ENCODE data around the gene CORO2B.

The CORO2B gene

GRCh38 chr15:68548364-68548763, 30.4 kb upstream of the CORO2B start:
- no peak overlapping the region for H3K27ac ChIP-seq
- H3K4me3 ChIP-seq (ENCODE audit: low read depth, low read length) = no peak overlapping the region
- DNase-seq = no peak
- H3K36me3 ChIP-seq (replicated peaks) = no peaks in the 10 kb centered on the region
- H3K27me3 ChIP-seq (replicated peaks) = no peaks in the 10 kb centered on the region
- in situ Hi-C loops (cut with HindIII; ENCODE audit: low pct_ligation_motif_present, low sequenced_read_pairs) = no loop called here
- TF ChIP-seq CTCF (IDR thresholded peaks at IDR 0.05; ENCODE audit: low read depth, low read length, missing control alignments) = no peak

GRCh38 chr15:68550004-68550403, 28.8 kb upstream of the CORO2B start:
- TF ChIP-seq CTCF (IDR thresholded peaks at IDR 0.05; ENCODE audit: low read depth, low read length, missing control alignments) = no peak
- H3K27me3 ChIP-seq (replicated peaks) = no peaks in the 10 kb centered on the region
- in situ Hi-C loops (cut with HindIII; ENCODE audit: low pct_ligation_motif_present, low sequenced_read_pairs) = no loop called here

GRCh38 chr15:68550498-68551295, 28.1 kb upstream of the CORO2B start:
- Histone ChIP-seq H3K27me3 (replicated peaks) (no peaks in the 10 kb centered on the region), H3K27ac (no peak overlapping the region), H3K36me3 (replicated peaks) (no peaks in the 10 kb centered on the region), H3K4me3 (ENCODE audit: low read depth, low read length) (no peak overlapping the region)
- in situ Hi-C loops (cut with HindIII; ENCODE audit: low pct_ligation_motif_present, low sequenced_read_pairs) = no loop called here
- TF ChIP-seq CTCF (IDR thresholded peaks at IDR 0.05; ENCODE audit: low read depth, low read length, missing control alignments) = peak; percentile 95
- peak; percentile 38 for DNase-seq

More at GRCh38 chr15:68550004-68550403, 28.8 kb upstream of the CORO2B start:
- Histone ChIP-seq H3K27ac (no peak overlapping the region), H3K36me3 (replicated peaks) (no peaks in the 10 kb centered on the region), H3K4me3 (ENCODE audit: low read depth, low read length) (no peak overlapping the region)
- DNase-seq = no peak

- no peaks in the 10 kb centered on the region for H3K27me3 ChIP-seq (replicated peaks)
- no peak for TF ChIP-seq CTCF (IDR thresholded peaks at IDR 0.05; ENCODE audit: low read depth, low read length, missing control alignments)
- in situ Hi-C loops (cut with HindIII; ENCODE audit: low pct_ligation_motif_present, low sequenced_read_pairs) = no loop called here
- no peak overlapping the region for H3K27ac ChIP-seq
- no peaks in the 10 kb centered on the region for H3K36me3 ChIP-seq (replicated peaks)
- H3K4me3 ChIP-seq (ENCODE audit: low read depth, low read length) = no peak overlapping the region
- DNase-seq = no peak
Observed at GRCh38 chr15:68551296-68551635, 27.5 kb upstream of the CORO2B start.

- in situ Hi-C loops (cut with HindIII; ENCODE audit: low pct_ligation_motif_present, low sequenced_read_pairs) = no loop called here
- peak; percentile 41 for DNase-seq
Observed at GRCh38 chr15:68552344-68552743, 26.4 kb upstream of the CORO2B start.

More at GRCh38 chr15:68552344-68552743, 26.4 kb upstream of the CORO2B start:
- Histone ChIP-seq H3K27ac (peak overlapping the region; percentile 35), H3K4me3 (ENCODE audit: low read depth, low read length) (no peak overlapping the region), H3K27me3 (replicated peaks) (no peaks in the 10 kb centered on the region), H3K36me3 (replicated peaks) (no peaks in the 10 kb centered on the region)
- TF ChIP-seq CTCF (IDR thresholded peaks at IDR 0.05; ENCODE audit: low read depth, low read length, missing control alignments) = no peak
